ENCODE results near the gene SCGB1D1. TPM values are rescaled to one million over a fixed set of nuclear protein-coding genes. Genes with fewer than 3 reads are reported as not detected.

SCGB1D1 gene
- total RNA-seq, 4 donors from 2014 or later, result not detected

- Histone ChIP-seq H3K27me3 (no peaks in the 10 kb centered on the region), H3K4me1 (no peaks in the 10 kb centered on the region), H3K36me3 (peaks cover 0 to 22% (median 8%) of the 10 kb centered on the region in 4 donors), H3K4me3 (no peak overlapping the region), H3K9me3 (no peaks in the 10 kb centered on the region), H3K27ac (no peak overlapping the region)
- TF ChIP-seq CTCF (IDR thresholded peaks at IDR 0.05) (no peak), POLR2A (IDR thresholded peaks at IDR 0.05) (no peak), EP300 (IDR thresholded peaks at IDR 0.05; ENCODE audit: low read depth) (no peak)
- in situ Hi-C loops (cut with MboI; ENCODE audit: low pct_ligation_motif_present in 1 of 4, low pct_unique_long_range_greater_than_20kb in 1 of 4, low sequenced_read_pairs in 3 of 4), result no loop called here
- WGBS, 2 donors (ENCODE audit: low coverage in 1 of 2), result 80% methylated on average over 3 of the region's 3 CpGs; no CpG with 5 or more reads in 1 of the 2 donors
- DNase-seq, result no peak
- intact Hi-C loops (cut with DNase I; ENCODE audit: low total_unique reads), result no loop called here
Measured at GRCh38 chr11:62142921-62143320, 47.1 kb upstream of the SCGB1D1 start.

DNA sequence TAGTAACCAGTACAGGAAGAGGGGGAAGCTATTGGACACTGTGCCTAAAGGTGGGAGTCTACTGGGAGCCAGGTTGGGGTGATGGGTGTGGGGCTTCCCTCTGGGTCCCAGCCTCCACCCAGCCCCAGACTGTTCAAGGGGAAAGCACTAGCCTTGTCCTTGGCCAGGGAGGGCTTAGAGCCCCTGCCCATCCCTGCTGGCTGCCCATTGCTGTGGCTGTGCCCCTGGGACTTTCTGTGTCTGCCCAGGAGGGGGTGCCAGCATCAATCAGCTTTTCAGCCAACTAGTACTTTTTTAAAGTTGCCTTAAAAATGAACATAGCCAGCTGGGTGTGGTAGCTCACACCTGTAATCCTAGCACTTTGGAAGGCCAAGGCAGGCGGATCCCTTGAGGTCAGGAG is 46.3 kb upstream of the SCGB1D1 start:
- intact Hi-C loops (cut with DNase I; ENCODE audit: low total_unique reads), result no loop called here
- WGBS, 2 donors (ENCODE audit: low coverage in 1 of 2), result 67% methylated on average over 1 of the region's 1 CpG; no CpG with 5 or more reads in 1 of the 2 donors
- H3K27me3 ChIP-seq, result no peaks in the 10 kb centered on the region
- H3K36me3 ChIP-seq, result peaks cover 0 to 21% (median 7%) of the 10 kb centered on the region in 4 donors
- no peaks in the 10 kb centered on the region for H3K9me3 ChIP-seq
- no peak for DNase-seq
- H3K4me1 ChIP-seq, result no peaks in the 10 kb centered on the region
- no peak for TF ChIP-seq EP300 (IDR thresholded peaks at IDR 0.05; ENCODE audit: low read depth)
- no peak for TF ChIP-seq POLR2AphosphoS5 (IDR thresholded peaks at IDR 0.05)
- TF ChIP-seq CTCF (IDR thresholded peaks at IDR 0.05), result no peak
- TF ChIP-seq POLR2A (IDR thresholded peaks at IDR 0.05), result no peak
- no peak overlapping the region for H3K4me3 ChIP-seq
- in situ Hi-C loops (cut with MboI; ENCODE audit: low pct_ligation_motif_present in 1 of 4, low pct_unique_long_range_greater_than_20kb in 1 of 4, low sequenced_read_pairs in 3 of 4), result no loop called here
- H3K27ac ChIP-seq, result no peak overlapping the region

GRCh38 chr11:62144641-62145255 is 45.3 kb upstream of the SCGB1D1 start:
- Histone ChIP-seq H3K36me3 (peaks cover 0 to 22% (median 6%) of the 10 kb centered on the region in 4 donors), H3K27ac (no peak overlapping the region), H3K9me3 (no peaks in the 10 kb centered on the region), H3K4me1 (no peaks in the 10 kb centered on the region), H3K27me3 (no peaks in the 10 kb centered on the region), H3K4me3 (no peak overlapping the region)
- intact Hi-C loops (cut with DNase I; ENCODE audit: low total_unique reads) (no loop called here), in situ Hi-C loops (cut with MboI; ENCODE audit: low pct_ligation_motif_present in 1 of 4, low pct_unique_long_range_greater_than_20kb in 1 of 4, low sequenced_read_pairs in 3 of 4) (no loop called here)
- no peak for DNase-seq
- TF ChIP-seq POLR2AphosphoS5 (IDR thresholded peaks at IDR 0.05), result no peak
- TF ChIP-seq CTCF (IDR thresholded peaks at IDR 0.05), result no peak
- TF ChIP-seq POLR2A (IDR thresholded peaks at IDR 0.05), result no peak
- no peak for TF ChIP-seq EP300 (IDR thresholded peaks at IDR 0.05; ENCODE audit: low read depth)
- WGBS, 2 donors (ENCODE audit: low coverage in 1 of 2), result 95 to 98% methylated on average over 8 to 24 of the region's 24 CpGs

- Histone ChIP-seq H3K27me3 (no peaks in the 10 kb centered on the region), H3K27ac (no peak overlapping the region), H3K9me3 (no peaks in the 10 kb centered on the region), H3K36me3 (peaks cover 0 to 28% (median 9%) of the 10 kb centered on the region in 4 donors), H3K4me3 (no peak overlapping the region), H3K4me1 (no peaks in the 10 kb centered on the region)
- DNase-seq, result no peak
- intact Hi-C loops (cut with DNase I; ENCODE audit: low total_unique reads) (no loop called here), in situ Hi-C loops (cut with MboI; ENCODE audit: low pct_ligation_motif_present in 1 of 4, low pct_unique_long_range_greater_than_20kb in 1 of 4, low sequenced_read_pairs in 3 of 4) (no loop called here)
- no peak for TF ChIP-seq EP300 (IDR thresholded peaks at IDR 0.05; ENCODE audit: low read depth)
- TF ChIP-seq POLR2AphosphoS5 (IDR thresholded peaks at IDR 0.05), result no peak
- no peak for TF ChIP-seq POLR2A (IDR thresholded peaks at IDR 0.05)
- no peak for TF ChIP-seq CTCF (IDR thresholded peaks at IDR 0.05)
- WGBS, 2 donors (ENCODE audit: low coverage in 1 of 2), result 90 to 92% methylated on average over 4 to 11 of the region's 11 CpGs
Measured at GRCh38 chr11:62145261-62145871, 44.6 kb upstream of the SCGB1D1 start.
